Chondrocyte (in vitro differentiated cells): ENCODE results near the gene TOPORS. TPM values are rescaled to one million over a fixed set of nuclear protein-coding genes. Genes with fewer than 3 reads are reported as not detected.

Source experiments
- DNase-seq: peaks from one replicate; pipeline ENCODE4 v3.0.0; 2021; ENCODE audit warnings: mixed read lengths, low spot score
- H3K27ac Mint-ChIP-seq: one replicate; pipeline ENCODE4 v1.8.0; 2021; ENCODE audit warnings: mild to moderate bottlenecking, moderate library complexity, mixed read lengths; ENCODE audit not compliant: unreplicated experiment
- H3K27me3 Mint-ChIP-seq: 2 replicates; pipeline ENCODE4 v1.8.0; 2021; ENCODE audit warnings: low read depth, mixed read lengths
- H3K36me3 Mint-ChIP-seq: 2 replicates; pipeline ENCODE4 v1.8.0; 2021; ENCODE audit warnings: low read depth, mixed read lengths
- H3K4me1 Mint-ChIP-seq: 2 replicates; pipeline ENCODE4 v1.8.0; 2021; ENCODE audit warnings: low read depth, mild to moderate bottlenecking, mixed read lengths
- H3K4me3 Mint-ChIP-seq: one replicate; pipeline ENCODE4 v1.8.0; 2021; ENCODE audit warnings: mild to moderate bottlenecking, moderate library complexity, mixed read lengths; ENCODE audit not compliant: unreplicated experiment
- H3K9me3 Mint-ChIP-seq: 2 replicates; pipeline ENCODE4 v1.8.0; 2021; ENCODE audit warnings: low read depth, mixed read lengths
- total RNA-seq: library from RNA; stranded (reverse); gene quantifications from 3 replicates; pipeline ENCODE4 v1.2.1, GENCODE V29; 2021
- TF ChIP-seq, protein P1 (sequence below): fragments of 200-600 bp; sonication (generic); IDR thresholded peaks from 2 replicates; pipeline ENCODE4 v1.5.0; 2021; ENCODE audit warnings: antibody characterized with exemption, mild to moderate bottlenecking, moderate library complexity

TOPORS gene
- total RNA-seq, 1 donor from 2014 or later, result 15.3 TPM

DNA sequence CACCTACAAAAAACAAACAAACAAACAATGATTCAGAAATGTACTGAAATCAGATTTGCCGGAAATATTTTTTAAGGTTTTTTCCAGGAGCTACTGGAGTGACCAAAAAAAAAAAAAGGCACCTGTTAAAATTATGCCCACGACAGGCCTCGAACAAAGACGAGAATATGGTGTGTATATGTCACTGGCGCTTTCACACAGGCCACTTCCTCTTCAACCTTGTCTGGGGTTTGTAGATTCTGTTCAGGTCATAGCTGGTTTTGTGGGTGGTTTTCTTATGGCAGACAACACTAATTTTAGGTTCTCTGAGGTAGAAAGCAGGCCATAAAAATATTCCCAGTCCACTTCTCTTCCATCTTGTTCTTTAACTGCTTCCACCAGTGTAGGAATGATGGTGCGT lies 13.6 kb upstream of the TOPORS start:
- DNase-seq, result no peak
- peaks cover 11% of the 10 kb centered on the region for H3K36me3 Mint-ChIP-seq
- H3K4me1 Mint-ChIP-seq, result peaks cover 8% of the 10 kb centered on the region
- no peak overlapping the region for H3K27ac Mint-ChIP-seq
- no peaks in the 10 kb centered on the region for H3K9me3 Mint-ChIP-seq
- no peaks in the 10 kb centered on the region for H3K27me3 Mint-ChIP-seq
- no peak overlapping the region for H3K4me3 Mint-ChIP-seq
- TF ChIP-seq, protein P1, sequence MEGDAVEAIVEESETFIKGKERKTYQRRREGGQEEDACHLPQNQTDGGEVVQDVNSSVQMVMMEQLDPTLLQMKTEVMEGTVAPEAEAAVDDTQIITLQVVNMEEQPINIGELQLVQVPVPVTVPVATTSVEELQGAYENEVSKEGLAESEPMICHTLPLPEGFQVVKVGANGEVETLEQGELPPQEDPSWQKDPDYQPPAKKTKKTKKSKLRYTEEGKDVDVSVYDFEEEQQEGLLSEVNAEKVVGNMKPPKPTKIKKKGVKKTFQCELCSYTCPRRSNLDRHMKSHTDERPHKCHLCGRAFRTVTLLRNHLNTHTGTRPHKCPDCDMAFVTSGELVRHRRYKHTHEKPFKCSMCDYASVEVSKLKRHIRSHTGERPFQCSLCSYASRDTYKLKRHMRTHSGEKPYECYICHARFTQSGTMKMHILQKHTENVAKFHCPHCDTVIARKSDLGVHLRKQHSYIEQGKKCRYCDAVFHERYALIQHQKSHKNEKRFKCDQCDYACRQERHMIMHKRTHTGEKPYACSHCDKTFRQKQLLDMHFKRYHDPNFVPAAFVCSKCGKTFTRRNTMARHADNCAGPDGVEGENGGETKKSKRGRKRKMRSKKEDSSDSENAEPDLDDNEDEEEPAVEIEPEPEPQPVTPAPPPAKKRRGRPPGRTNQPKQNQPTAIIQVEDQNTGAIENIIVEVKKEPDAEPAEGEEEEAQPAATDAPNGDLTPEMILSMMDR, result no peak

DNA sequence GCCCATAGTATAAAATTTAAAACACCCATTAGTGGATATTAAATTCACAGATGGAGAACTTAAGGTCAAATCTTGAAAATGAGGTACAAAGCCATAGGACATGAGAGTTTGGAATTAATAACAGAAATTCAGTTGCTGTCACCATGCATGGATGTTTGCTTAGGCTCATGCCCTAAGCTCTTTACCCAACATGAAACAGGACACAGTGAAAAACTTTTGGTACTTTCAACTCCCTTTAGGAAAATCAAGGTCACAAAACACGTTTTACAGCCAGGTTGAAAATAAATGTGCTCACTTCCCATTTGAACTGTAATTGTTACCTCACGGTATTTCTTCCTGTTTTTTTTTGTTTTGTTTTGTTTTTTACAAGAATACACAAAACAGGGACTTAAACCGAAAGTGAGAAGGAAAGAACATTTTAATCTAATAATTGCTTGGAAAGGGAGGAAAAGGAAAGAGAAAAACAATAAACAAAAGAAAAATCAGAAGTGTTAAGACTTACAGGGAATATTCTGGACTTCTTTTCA lies 6.1 kb upstream of the TOPORS start:
- H3K9me3 Mint-ChIP-seq, result no peaks in the 10 kb centered on the region
- H3K4me1 Mint-ChIP-seq, result peaks cover 22% of the 10 kb centered on the region
- no peaks in the 10 kb centered on the region for H3K27me3 Mint-ChIP-seq
- TF ChIP-seq, protein P1, result no peak
- no peak overlapping the region for H3K4me3 Mint-ChIP-seq
- no peak for DNase-seq
- H3K27ac Mint-ChIP-seq, result no peak overlapping the region
- H3K36me3 Mint-ChIP-seq, result no peaks in the 10 kb centered on the region

DNA sequence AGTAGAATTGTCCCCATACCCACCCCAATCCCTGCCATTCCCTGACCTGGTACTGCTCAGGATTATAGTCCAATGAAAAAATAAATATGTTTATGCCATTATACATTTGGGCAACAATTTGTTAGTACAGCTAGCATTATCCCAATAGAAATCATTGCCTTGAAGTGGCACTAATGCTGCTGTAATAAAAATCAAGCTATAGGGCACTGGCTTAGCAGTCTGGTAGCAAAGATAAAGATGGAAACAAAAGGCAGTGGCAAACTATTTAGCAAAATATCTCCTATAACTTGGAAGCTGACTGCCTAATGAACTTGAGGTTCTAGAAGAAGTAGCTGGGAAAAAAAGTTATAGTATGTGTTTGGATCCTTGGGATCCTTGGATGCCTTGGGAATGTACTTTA lies 2.2 kb upstream of the TOPORS start:
- Mint-ChIP-seq H3K27me3 (no peaks in the 10 kb centered on the region), H3K36me3 (peaks cover 1% of the 10 kb centered on the region), H3K4me3 (no peak overlapping the region), H3K9me3 (no peaks in the 10 kb centered on the region), H3K4me1 (peaks cover 20% of the 10 kb centered on the region), H3K27ac (no peak overlapping the region)
- no peak for DNase-seq
- TF ChIP-seq, protein P1, result no peak

DNA sequence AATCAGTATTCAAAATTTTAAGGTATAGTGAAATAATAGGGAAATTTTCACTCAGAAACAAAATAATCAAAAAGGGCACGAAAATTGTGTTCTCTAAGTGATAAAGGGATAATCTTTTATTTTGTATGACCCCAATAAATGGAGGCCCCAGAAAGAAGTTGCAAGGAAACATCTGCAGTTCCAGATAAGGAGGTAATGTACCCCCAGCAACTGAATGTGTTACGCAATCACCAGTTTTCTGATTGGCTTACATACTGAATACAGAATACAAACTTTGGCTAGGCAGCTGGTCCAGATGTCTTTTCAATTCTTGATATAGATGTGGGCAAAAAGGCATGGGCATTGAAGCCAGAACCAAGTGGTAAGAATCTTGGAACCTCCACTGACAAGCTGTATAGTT lies 1.7 kb upstream of the TOPORS start:
- no peak for DNase-seq
- H3K4me3 Mint-ChIP-seq, result no peak overlapping the region
- H3K4me1 Mint-ChIP-seq, result peaks cover 21% of the 10 kb centered on the region
- H3K9me3 Mint-ChIP-seq, result no peaks in the 10 kb centered on the region
- TF ChIP-seq, protein P1, result no peak
- H3K27ac Mint-ChIP-seq, result no peak overlapping the region
- H3K27me3 Mint-ChIP-seq, result no peaks in the 10 kb centered on the region
- H3K36me3 Mint-ChIP-seq, result peaks cover 4% of the 10 kb centered on the region

DNA sequence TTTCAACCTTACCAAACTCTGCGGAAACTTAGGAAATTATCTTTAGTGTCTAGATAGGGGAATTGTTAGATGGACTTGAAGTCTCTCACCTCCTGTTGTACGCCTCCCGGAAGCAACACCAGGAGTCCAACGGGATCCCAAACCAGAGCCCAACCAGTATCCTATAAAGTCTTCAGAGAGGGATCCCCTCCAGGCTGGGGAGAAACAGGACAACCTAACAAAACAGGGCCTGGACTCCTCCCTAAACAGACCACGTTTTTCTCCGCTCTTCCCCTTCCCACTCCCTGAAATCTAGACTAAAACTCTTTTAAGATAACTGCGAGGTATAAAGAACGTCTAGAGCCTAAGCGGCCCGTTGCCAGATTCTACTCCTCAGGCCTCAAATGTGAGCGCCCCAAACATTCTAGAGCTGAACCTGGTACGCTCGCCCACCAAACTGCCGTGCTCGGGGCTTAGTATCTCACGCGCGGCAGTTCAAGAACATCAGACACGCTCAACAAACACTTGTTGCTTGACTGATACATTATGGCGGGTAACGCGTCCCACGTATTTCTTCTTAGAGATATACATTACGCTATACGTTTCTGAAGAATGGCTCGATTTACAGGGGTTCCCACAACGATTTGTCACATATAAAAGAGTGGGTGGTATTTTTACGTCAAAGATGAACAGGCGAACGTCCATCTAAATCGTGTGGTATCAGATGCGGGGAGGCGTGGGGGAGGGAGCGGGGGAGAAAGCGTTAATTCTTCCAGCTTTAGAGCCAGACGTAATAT lies 922 bp downstream of the TOPORS start:
- DNase-seq, result no peak
- Mint-ChIP-seq H3K36me3 (peaks cover 7% of the 10 kb centered on the region), H3K4me1 (peaks cover 32% of the 10 kb centered on the region), H3K9me3 (no peaks in the 10 kb centered on the region), H3K27ac (peak overlapping the region; percentile 97), H3K4me3 (peak overlapping the region; percentile 98), H3K27me3 (no peaks in the 10 kb centered on the region)
- TF ChIP-seq, protein P1, result no peak
